Measurements from ENCODE around the gene TCF7. TPM values are rescaled to one million over a fixed set of nuclear protein-coding genes. Genes with fewer than 3 reads are reported as not detected.

The TCF7 gene
- total RNA-seq, 4 donors from 2014 or later: 1.0 to 4.3 (median 2.4) TPM; not detected in 1

DNA sequence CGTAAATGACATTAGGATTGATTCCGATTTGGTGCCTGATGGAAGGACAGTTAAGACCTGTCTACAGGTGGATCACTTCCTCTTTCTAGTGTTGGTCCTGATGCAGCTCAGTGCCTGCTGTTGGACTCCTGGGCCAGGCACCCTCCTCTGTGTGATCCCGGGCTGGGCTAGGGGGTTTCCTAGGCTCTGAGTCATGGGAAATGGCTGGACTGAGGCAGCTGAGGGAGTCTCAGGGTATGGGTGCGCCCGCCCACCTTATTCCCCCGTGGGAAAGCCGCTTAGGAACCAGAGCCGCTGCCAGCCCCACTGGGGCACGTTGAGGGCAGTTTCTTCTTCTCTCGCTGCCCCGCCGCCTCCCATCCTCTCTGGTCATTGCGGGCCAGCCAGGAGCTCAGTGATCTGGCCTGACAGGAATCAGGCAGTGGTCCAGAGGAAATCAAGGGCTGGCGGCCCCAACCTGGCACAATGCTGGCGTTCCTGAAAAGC is 12.9 kb downstream of the TCF7 start:
- DNase-seq: no peak
- intact Hi-C loops (cut with DNase I; ENCODE audit: low total_unique reads): no loop called here
- Histone ChIP-seq H3K36me3 (no peaks in the 10 kb centered on the region), H3K27me3 (no peaks in the 10 kb centered on the region), H3K4me1 (peaks cover 0 to 8% of the 10 kb centered on the region in 2 donors), H3K27ac (no peak overlapping the region), H3K4me3 (no peak overlapping the region), H3K9me3 (no peaks in the 10 kb centered on the region)
- TF ChIP-seq, protein P1, sequence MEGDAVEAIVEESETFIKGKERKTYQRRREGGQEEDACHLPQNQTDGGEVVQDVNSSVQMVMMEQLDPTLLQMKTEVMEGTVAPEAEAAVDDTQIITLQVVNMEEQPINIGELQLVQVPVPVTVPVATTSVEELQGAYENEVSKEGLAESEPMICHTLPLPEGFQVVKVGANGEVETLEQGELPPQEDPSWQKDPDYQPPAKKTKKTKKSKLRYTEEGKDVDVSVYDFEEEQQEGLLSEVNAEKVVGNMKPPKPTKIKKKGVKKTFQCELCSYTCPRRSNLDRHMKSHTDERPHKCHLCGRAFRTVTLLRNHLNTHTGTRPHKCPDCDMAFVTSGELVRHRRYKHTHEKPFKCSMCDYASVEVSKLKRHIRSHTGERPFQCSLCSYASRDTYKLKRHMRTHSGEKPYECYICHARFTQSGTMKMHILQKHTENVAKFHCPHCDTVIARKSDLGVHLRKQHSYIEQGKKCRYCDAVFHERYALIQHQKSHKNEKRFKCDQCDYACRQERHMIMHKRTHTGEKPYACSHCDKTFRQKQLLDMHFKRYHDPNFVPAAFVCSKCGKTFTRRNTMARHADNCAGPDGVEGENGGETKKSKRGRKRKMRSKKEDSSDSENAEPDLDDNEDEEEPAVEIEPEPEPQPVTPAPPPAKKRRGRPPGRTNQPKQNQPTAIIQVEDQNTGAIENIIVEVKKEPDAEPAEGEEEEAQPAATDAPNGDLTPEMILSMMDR (IDR thresholded peaks at IDR 0.05): no peak
- no peak for TF ChIP-seq POLR2A (IDR thresholded peaks at IDR 0.05)

DNA sequence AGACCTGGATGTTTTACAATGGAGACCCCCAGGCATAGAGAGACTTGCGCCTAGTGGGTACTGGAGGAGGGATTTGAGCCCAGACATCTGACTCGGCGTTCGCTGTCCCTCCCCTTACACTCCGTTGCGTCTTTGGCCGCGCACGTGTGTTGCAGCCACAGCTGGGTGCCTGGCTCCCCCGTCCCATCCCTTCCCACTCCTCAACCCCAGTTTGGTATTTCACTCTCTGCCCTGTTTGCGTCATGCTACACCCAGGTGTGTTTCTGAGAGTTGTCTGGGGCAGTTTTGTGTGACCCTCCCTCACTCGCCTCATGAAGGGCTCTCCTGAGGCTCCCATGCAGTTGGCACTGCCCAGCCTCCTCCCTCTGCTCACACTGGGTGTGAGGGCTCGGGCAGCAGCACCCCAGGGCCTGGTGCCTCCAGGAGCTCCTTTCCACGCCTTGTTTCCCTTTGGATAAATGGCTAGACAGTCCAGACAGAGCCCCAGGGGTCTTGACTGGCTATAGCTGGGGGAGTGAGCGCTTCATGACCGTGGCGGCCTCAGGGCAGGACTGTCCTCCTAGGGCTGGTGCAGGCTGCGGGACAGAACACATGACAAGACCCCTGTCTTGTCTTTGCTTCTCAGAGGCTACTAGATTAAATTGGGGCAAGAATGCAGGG is 13.6 kb downstream of the TCF7 start:
- peaks cover 0 to 8% of the 10 kb centered on the region in 2 donors for H3K4me1 ChIP-seq
- no peaks in the 10 kb centered on the region for H3K36me3 ChIP-seq
- intact Hi-C loops (cut with DNase I; ENCODE audit: low total_unique reads): no loop called here
- H3K27me3 ChIP-seq: no peaks in the 10 kb centered on the region
- no peak for TF ChIP-seq POLR2A (IDR thresholded peaks at IDR 0.05)
- TF ChIP-seq, protein P1 (IDR thresholded peaks at IDR 0.05): no peak
- no peak overlapping the region for H3K4me3 ChIP-seq
- H3K27ac ChIP-seq: no peak overlapping the region
- H3K9me3 ChIP-seq: no peaks in the 10 kb centered on the region
- DNase-seq: no peak

DNA sequence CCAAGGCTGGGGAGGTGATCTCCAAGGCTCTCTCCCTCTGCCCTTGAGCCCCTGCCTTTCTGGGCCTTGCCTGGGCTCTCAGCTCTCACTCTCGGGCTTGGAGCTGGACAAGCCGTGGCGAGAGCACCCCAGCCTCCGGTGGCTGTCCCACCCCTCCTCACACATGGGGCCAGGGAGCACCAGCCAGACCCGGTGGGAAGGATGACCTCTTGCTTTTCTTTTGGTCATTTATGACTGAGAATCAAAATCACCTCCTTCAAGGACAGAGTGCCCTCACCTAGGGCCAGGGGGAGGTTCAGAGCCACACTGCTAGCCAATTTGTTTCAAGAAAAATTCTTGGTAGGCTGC is 14.1 kb downstream of the TCF7 start:
- H3K4me1 ChIP-seq: peaks cover 0 to 8% of the 10 kb centered on the region in 2 donors
- DNase-seq: no peak
- TF ChIP-seq, protein P1 (IDR thresholded peaks at IDR 0.05): no peak
- no peak for TF ChIP-seq POLR2A (IDR thresholded peaks at IDR 0.05)
- no peaks in the 10 kb centered on the region for H3K27me3 ChIP-seq
- no peaks in the 10 kb centered on the region for H3K36me3 ChIP-seq
- H3K9me3 ChIP-seq: no peaks in the 10 kb centered on the region
- intact Hi-C loops (cut with DNase I; ENCODE audit: low total_unique reads): no loop called here
- no peak overlapping the region for H3K4me3 ChIP-seq
- no peak overlapping the region for H3K27ac ChIP-seq

DNA sequence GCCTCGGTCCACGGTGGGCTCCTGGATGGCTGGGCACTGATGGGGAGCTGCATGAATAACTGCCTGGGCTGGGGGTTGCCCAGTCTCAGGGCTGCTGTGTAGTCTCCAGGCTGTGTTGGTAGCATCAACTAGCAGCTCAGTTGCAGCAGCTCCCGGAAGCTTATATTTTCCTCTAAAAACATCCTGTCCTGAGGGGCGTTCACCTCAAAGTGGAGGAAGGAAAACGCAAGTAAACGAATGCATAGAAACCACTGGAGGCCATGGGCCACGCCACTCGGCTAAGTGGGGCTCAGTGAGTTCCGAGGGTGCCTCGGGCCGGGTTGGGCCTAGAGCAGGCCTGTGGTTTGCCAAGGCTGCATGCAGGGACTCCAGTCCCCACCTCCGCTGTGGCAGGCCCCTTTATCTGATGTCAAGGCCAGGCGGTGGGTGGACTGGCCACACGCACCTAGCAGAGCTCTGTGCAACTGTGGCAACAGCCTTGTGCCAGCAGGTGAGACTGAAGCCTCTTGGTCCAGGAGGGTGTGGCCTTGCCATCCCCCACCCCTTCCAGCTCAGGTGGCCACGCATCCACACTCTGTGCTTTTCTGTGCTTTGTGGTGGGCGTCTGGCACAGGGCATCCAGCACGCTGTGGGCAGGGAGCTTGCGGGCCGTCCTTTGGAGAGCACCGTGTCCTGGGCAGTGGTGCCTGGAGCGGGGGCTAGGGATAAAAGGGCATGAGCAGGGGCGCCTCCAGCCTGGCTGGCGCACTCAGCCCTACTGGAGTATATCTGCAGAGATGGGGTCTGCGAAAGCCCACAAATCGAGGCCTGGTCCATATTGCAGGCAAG is 15.1 kb downstream of the TCF7 start:
- intact Hi-C loops (cut with DNase I; ENCODE audit: low total_unique reads): no loop called here

More for the DNA sequence above, 15.1 kb downstream of the TCF7 start:
- H3K9me3 ChIP-seq: no peaks in the 10 kb centered on the region
- H3K27me3 ChIP-seq: no peaks in the 10 kb centered on the region
- no peak overlapping the region for H3K4me3 ChIP-seq
- TF ChIP-seq POLR2A (IDR thresholded peaks at IDR 0.05): no peak
- TF ChIP-seq, protein P1 (IDR thresholded peaks at IDR 0.05): no peak
- peaks cover 0 to 7% of the 10 kb centered on the region in 2 donors for H3K4me1 ChIP-seq
- H3K36me3 ChIP-seq: no peaks in the 10 kb centered on the region
- no peak overlapping the region for H3K27ac ChIP-seq
- DNase-seq: no peak

Data from uterus (tissue), 4 donors.